SK-N-SH treated with all-trans-retinoic acid at 6 μM for 48 hours (cell line): ENCODE data around the gene ALS2.

ENCODE experiments used
- BACH2 ChIP-seq: fragments of 250-450 bp; sonication (Bioruptor Pico); IDR thresholded peaks from 2 replicates; pipeline ENCODE4 v1.9.0; 2021; ENCODE audit warnings: mild to moderate bottlenecking, borderline replicate concordance
- CREB5 ChIP-seq: fragments of 250-450 bp; sonication (Bioruptor Pico); IDR thresholded peaks from 2 replicates; pipeline ENCODE4 v1.5.1; 2020; ENCODE audit warnings: low read depth, mild to moderate bottlenecking, moderate library complexity
- ESRRG ChIP-seq: fragments of 250-450 bp; sonication (Bioruptor Pico); IDR thresholded peaks from 2 replicates; pipeline ENCODE4 v1.6.1; 2021; ENCODE audit warnings: mild to moderate bottlenecking
- ISL1 ChIP-seq: fragments of 250-450 bp; sonication (Bioruptor Pico); IDR thresholded peaks from 2 replicates; pipeline ENCODE4 v2.1.2; 2022; ENCODE audit warnings: mild to moderate bottlenecking, moderate library complexity
- PATZ1 ChIP-seq: fragments of 250-450 bp; sonication (Bioruptor Pico); IDR thresholded peaks from 2 replicates; pipeline ENCODE4 v1.8.0; 2020; ENCODE audit warnings: mild to moderate bottlenecking, moderate library complexity, borderline replicate concordance
- RARB ChIP-seq: fragments of 250-450 bp; sonication (Bioruptor Pico); IDR thresholded peaks from 2 replicates; pipeline ENCODE4 v1.8.0; 2021; ENCODE audit warnings: mild to moderate bottlenecking, moderate library complexity
- SNAI2 ChIP-seq: fragments of 250-450 bp; sonication (Bioruptor Pico); IDR thresholded peaks from 2 replicates; pipeline ENCODE4 v1.5.0; 2020; ENCODE audit warnings: mild to moderate bottlenecking, moderate library complexity
- ZNF8 ChIP-seq: fragments of 450-650 bp; formaldehyde crosslinking; IDR thresholded peaks from 2 replicates; pipeline ENCODE4 v1.5.0; 2020; ENCODE audit warnings: mild to moderate bottlenecking, moderate library complexity

GRCh38 chr2:201669865-201670264 lies 110.9 kb downstream of the ALS2 start:
- TF ChIP-seq ESRRG (CRISPR knock-in tag) (no peak), PATZ1 (no peak), RARB (CRISPR knock-in tag) (no peak), CREB5 (CRISPR knock-in tag) (no peak), ZNF8 (no peak), ISL1 (CRISPR knock-in tag) (no peak), SNAI2 (CRISPR knock-in tag) (no peak), BACH2 (CRISPR knock-in tag) (no peak)
